Measurements from ENCODE around the gene GP1BB.

DNA sequence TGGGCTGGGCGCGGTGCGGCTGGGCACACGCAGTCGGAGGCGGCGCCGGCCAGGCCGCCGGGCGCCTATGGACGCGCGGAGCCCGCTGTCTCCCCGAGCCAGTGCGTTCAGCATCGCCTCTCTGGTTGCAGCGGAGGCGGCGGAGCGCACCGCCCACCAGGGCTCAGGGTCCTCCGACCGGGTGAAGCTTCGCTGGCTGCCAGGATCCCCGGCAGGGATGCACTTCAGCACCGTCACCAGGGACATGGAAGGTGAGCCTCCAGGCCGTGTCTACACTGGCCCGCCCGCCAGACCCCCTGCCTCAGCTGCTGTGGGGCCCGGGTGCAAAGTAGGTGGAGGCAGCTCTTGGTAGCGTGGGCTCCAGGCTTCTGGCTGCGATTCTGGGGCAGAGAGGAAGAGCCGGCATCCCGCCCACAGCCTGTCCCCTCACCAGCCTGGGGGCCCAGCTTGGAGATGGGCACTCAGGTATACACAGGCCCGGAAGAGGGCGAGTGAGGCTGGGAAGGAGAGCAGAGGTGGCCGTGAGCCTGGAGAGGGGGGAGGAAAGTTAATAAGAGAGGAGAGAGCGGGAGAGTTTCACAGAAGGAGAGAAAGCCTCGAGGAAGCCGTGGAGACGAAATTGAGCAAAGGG, 36.2 kb downstream of the GP1BB start:
- TF ChIP-seq CTCF (IDR thresholded peaks at IDR 0.05 in 2 of 3, conservative IDR thresholded peaks at IDR 0.05 in 1 of 3; ENCODE audit: control insufficient read depth in 2 of 3, extremely low read depth in 1 of 3, insufficient read depth in 1 of 3, low read depth in 3 of 3, low read length in 3 of 3) (no peak), POLR2AphosphoS5 (IDR thresholded peaks at IDR 0.05; ENCODE audit: low read length) (no peak), EED (IDR thresholded peaks at IDR 0.05; ENCODE audit: low read depth) (no peak), NR2C2 (IDR thresholded peaks at IDR 0.05; ENCODE audit: borderline replicate concordance, control insufficient read depth, insufficient read length, low read depth) (no peak), PML (IDR thresholded peaks at IDR 0.05; ENCODE audit: low read length) (no peak), ZBED1 (IDR thresholded peaks at IDR 0.05; ENCODE audit: borderline replicate concordance) (no peak)
